HG03469 (cell line): ENCODE measurements around the gene MAZ.
"Not testable (repeated sequence)": the region's sequence is repeated elsewhere in the genome, so short reads cannot be mapped to it uniquely, and the experiment has no call there.

Source experiments
- ATAC-seq: cut with Tn5 transposase; IDR thresholded peaks from one replicate; pipeline ENCODE4 v1.9.1; 2021; ENCODE audit warnings: mild to moderate bottlenecking, moderate library complexity, moderate number of reproducible peaks; ENCODE audit not compliant: unreplicated experiment

MAZ gene

DNA sequence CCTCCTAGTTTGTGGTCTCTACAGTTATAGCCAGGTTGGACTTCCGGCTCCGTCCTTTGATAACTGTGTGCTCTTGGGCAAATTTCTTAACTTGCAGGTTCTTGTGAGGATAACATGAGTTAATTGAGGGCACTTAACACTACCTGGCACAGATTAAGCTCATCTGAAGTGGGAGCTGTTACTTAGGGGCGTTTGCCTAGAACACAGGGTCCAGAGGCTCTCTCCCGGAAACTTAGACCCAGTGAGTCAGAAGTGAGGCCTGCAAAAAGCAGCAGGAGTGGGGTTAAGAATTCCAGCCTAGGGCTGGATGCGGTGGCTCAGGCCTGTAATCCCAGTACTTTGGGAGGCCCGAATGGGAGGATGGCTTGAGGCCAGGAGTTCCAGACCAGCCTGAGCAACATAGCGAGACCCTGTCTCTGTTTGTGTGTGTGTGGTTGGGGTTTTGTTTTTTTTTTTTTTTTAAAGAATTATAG lies 15.3 kb downstream of the MAZ start:
- no peak for ATAC-seq

DNA sequence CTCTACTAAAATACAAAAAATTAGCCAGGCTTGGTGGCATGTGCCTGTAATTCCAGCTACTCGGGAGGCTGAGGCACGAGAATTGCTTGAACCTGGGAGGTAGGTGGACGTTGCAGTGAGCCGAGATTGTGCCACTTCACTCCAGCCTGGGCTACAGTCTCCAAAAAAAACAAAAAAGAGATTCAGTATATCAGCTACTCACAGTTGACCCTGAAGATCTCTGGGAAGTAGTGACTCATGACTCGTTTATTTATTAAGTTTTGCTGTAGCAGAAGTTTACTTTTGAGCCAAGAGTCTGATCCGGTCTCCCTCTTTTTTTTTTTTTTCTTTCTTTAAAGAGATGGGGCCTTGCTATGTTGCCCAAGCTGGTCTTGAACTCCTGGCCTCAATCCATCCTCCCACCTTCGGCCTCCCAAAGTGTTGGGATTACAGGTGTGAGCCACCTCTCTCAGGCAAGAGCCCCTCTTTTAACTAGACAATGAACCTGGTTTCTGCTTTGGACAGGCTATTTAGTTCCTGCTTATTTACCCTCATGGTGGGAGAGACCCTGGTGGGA lies 18.3 kb downstream of the MAZ start:
- no peak for ATAC-seq

DNA sequence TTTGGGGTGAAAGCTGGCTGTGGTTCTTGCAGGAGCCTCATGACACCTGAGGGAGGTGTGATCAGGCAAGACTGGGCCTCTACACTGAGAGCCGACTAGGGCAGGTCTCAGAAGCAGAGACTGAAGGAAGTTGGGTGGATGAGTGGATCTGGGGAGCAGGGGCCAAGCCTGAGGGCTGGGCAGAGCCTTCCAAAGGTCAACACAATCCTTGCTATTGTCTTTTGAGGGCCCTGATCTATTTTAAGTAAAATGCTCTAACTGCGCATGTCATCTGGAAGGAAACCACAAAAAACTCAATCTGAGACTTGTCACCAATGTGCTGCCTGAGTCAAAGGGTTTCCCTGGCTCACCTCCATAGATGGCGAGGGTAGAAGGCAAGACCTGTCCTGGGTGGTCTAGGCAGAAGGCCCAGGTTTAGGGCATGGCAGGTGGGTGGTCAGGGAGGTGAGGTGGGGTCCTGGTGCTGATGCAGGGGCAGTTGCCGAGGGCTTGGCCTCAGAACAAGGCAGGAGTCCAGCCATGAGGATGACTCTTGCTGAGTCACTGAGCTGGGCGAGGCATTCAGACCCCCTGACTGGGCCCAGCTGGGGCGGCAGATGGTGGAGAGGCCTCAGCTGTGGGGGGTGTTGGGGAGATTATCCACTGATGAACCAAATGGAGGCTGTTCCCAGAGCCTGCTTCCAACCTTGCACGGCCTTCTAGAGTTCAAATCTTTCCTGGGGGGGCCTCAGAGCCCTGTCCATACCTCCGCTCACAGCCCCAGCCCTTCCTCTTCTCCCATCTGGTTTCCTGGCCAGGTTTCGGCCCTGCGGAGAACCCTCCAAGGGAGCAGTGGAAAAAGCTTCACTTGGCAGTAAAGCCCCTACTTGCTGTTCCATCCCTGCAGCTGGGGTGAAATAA lies 19.1 kb downstream of the MAZ start:
- no peak for ATAC-seq

DNA sequence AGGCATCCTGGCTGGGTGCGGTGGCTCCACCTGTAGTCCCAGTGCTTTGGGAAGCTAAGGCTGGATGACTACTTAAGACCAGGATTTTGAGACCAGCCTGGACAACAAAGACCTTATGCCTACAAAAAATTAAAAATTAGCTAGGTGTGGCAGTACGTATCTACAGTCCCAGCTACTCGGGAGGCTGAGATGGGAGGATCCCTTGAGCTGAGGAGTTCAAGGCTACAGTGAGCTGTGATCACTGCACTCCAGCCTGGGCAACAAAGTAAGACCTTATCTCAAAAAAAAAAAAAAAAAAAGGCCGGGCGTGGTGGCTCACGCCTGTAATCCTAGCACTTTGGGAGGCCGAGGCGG lies 20.0 kb downstream of the MAZ start:
- ATAC-seq, result no peak

DNA sequence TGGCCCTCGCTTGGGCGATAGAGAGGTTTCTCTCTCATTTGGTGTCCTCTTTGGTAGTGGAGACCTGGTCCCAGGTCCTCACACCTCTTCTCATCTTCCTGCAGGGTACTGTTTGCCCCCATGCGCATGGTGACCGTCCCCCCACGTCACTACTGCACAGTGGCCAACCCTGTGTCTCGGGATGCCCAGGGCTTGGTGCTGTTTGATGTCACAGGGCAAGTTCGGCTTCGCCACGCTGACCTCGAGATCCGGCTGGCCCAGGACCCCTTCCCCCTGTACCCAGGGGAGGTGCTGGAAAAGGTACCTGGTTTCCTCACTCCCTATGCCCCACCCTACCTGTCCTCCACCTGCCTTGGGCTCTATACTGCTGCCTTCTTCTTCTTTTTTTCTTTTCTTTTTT lies 24.4 kb downstream of the MAZ start:
- no peak for ATAC-seq

DNA sequence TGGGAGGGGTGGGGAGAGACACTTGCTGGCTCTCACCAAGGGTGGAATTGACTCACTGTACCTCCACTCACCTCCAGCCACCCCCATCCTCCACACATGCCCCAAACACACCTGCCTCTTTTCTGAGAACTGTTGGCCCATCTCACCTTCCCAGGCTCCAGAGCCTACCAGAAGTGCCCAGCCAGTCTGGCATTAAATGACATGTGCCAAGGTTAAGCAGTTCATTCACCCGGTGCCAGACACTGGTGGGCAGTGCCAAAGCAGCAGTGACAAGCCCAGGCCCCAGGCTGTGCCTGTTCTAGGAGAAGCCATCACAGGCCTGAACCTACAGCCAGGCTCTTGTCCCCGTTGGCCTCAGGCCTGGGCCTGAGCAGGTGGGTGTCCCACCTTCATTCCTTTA lies 25.2 kb downstream of the MAZ start:
- ATAC-seq, result no peak

DNA sequence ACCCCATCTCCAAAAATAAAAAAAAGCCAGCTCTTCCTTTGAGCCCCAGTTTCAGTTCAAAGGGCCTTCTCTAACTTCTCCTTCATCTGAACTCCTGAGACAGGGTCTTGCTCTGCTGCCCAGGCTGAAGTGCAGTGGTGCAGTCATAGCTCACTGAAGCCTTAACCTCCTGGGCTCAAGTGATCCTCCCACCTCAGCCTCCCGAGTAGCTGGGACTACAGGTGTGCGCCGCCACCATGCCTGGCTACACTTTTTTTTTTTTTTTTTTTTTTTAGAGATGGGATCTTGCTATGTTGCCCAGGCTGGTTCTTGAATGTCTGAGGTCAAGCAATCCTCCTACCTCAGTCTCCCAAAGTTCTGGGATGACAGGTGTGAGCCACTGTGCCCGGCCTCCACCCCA lies 26.9 kb downstream of the MAZ start:
- ATAC-seq, result not testable (repeated sequence)

DNA sequence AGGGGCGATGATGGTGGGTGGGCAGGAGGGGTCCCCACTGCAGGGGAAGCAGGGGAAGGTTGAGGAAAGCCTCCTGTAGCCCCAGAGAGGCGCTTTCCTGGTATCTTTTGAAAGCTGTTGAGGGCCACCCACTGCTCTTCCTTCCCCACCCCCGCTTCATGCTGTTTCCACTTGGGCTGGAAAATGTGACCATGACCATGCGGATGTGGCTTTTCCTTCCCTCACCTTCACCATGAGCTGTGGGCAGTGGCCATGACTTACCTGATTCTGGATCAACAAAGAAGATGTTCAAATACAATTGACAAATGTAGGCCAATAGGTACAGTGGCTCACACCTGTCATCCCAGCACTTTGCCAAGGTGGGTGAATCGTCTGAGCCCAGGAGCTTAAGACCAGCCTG lies 27.8 kb downstream of the MAZ start:
- no peak for ATAC-seq

DNA sequence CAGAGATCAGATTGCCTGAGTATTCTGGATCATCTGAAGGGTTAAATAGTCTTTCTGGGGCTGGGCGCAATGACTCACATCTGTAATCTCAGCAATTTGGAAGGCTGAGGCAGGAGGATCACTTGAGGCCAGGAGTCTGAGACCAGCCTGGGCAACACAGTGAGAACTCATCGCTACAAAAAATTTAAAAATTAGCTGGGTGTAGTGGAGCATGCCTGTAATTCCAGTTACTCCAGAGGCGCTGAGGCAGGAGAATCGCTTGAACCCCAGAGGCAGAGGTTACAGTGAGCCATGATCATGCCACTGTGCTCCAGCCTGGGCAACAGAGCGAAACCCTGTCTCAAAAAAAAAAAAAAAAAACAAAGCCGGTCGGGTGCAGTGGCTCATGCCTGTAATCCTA lies 29.6 kb downstream of the MAZ start:
- no peak for ATAC-seq

DNA sequence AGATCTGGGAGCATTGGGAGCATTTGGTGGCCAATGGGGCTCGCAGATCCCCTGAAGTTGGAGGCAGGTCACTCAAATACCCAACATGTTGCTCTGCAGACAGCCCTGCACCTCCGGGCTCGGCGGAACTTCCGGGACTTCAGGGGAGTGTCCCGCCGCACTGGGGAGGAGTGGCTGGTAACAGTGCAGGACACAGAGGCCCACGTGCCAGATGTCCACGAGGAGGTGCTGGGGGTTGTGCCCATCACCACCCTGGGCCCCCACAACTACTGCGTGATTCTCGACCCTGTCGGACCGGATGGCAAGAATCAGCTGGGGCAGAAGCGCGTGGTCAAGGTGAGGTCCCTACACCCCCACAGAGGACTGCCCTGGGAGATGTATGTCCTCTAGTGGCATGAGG lies 30.3 kb downstream of the MAZ start:
- no peak for ATAC-seq

DNA sequence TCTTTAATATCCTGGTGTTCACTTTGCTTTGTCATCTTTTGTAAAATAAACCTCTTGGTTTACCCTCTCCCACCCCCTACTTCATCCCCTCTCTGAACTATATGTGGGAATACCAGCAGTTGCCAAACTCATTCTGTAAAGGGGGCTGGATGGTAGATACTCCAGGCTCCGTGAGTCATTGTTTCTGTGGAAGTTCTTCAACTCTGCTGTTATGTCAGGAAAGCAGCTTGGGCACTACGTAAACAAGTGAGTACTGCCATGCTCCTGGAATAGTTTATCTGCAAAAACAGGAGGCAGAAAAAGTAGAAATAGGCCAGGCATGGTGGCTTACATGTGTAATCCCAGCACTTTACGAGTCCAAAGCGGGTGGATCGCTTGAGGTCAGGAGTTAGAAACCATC lies 31.5 kb downstream of the MAZ start:
- no peak for ATAC-seq

DNA sequence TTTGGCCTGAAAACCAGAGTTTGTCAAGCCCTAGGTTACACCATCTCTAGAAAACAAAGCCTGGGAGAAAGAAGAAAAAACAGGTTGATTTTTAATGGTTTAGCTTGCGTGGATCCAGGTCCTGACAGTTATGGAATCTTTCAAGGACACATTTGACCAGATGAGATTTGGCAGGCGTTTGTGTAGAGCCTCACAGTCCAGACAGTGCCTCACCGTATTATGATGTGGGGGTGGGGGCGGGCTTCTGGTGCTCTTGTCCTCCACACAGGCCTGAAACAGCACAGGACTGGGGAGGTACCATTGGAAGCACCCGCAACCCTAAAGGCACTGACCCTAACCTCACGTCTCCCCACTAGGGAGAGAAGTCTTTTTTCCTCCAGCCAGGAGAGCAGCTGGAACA lies 33.5 kb downstream of the MAZ start:
- no peak for ATAC-seq

DNA sequence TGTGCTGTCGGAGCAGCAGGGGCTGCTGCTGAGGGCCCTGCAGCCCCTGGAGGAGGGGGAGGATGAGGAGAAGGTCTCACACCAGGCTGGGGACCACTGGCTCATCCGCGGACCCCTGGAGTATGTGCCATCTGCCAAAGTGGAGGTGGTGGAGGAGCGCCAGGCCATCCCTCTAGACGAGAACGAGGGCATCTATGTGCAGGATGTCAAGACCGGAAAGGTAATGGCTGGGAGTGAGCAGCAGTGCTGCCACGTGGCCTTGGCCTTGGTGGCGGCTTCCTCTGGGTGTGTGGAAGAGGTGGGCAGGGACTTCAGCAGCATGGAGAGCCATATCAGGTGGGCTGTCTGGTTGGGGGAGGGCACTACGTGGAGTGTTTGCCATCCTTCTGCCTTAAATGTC lies 33.9 kb downstream of the MAZ start:
- ATAC-seq, result no peak

DNA sequence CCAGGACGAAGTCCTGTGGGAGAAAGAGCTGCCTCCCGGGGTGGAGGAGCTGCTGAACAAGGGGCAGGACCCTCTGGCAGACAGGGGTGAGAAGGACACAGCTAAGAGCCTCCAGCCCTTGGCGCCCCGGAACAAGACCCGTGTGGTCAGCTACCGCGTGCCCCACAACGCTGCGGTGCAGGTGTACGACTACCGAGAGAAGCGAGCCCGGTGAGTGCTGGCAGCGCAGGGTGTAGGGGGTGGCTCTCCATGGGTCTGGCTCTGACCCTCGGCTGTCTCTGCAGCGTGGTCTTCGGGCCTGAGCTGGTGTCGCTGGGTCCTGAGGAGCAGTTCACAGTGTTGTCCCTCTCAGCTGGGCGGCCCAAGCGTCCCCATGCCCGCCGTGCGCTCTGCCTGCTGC lies 35.3 kb downstream of the MAZ start:
- no peak for ATAC-seq

DNA sequence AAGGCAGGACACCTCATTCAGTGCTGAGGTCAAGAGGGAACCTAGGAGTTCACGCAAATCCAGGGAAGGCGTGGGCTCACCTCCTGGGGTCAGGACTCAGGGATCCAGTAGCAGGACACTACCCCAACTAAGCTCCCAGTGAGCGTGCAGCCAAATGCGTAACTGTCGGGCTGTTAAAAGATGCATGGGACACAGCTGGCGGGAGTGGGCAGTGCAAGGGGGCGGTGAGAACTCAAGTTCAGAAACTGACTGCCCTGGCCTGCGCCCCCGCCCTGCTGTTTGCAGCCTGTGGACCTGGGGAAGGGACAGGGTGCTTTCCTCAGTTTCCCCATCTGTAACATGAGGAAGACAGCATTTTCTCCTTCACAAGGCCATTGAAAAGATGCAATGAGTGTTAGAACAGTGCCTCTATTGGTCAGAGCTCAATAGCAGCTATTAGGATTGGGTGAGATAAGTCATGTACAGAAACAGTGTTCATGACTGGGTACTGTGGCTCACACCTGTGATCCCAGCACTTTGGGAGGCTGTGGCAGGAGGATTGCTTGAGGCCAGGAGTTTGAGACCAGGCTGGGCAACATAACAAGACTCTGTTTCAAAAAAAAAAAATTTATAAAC lies 36.5 kb downstream of the MAZ start:
- ATAC-seq, result no peak

DNA sequence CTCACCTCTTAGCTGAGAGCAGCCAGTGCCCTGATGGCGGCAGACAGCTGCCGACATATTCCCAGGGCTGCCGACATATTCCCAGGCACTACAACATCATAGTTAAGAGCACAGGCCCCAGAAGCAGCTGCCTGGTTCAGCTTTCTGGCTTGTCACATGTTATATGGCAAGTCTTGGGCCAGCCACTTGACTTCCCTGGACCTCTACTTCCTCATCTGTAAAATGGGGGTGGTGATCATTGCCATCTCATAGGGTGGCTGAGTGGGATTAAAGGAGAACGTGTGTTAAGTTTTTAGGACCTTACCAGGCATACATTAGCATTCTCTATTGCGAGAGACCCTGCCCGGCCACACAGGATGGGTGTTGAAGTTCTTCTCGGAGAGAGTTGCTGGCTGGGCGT lies 37.6 kb downstream of the MAZ start:
- ATAC-seq, result no peak

DNA sequence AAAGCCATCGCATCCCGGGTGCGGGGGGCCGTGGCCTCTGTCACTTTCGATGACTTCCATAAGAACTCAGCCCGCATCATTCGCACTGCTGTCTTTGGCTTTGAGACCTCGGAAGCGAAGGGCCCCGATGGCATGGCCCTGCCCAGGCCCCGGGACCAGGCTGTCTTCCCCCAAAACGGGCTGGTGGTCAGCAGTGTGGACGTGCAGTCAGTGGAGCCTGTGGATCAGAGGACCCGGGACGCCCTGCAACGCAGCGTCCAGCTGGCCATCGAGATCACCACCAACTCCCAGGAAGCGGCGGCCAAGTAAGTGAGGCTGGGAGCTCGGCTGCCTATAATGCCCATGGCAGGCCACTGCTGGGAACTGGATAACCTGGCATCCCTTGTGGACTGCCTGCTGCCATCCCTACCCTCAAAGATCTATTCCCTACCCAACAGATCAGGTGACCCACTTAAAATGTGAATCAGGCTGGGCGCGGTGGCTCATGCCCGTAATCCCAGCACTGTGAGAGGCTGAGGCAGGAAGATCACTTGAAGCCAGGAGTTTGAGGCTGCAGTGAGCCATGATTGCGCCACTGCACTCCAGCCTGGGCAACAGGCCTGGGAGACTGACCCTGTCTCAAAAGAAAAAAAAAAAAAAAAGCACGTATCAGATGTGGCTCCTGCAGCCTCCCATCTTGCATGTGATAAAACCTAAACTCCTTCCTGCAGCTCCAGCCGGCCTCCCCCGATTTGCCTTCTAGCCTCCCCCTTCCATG lies 38.4 kb downstream of the MAZ start:
- no peak for ATAC-seq

DNA sequence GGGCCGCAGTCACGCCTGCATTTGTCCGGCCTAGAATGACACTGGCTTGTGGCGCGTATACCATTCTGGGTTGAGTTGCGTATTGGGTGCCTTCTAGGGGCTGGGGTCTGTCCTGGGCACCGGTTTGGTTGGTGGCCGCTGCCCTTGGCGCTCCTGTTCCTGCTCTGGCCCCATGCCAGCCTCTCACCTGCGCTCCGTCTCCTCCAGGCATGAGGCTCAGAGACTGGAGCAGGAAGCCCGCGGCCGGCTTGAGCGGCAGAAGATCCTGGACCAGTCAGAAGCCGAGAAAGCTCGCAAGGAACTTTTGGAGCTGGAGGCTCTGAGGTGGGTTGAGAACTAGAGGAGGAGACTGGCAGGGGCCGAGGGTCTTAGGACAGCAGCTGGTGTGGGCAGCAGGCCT lies 39.3 kb downstream of the MAZ start:
- no peak for ATAC-seq

DNA sequence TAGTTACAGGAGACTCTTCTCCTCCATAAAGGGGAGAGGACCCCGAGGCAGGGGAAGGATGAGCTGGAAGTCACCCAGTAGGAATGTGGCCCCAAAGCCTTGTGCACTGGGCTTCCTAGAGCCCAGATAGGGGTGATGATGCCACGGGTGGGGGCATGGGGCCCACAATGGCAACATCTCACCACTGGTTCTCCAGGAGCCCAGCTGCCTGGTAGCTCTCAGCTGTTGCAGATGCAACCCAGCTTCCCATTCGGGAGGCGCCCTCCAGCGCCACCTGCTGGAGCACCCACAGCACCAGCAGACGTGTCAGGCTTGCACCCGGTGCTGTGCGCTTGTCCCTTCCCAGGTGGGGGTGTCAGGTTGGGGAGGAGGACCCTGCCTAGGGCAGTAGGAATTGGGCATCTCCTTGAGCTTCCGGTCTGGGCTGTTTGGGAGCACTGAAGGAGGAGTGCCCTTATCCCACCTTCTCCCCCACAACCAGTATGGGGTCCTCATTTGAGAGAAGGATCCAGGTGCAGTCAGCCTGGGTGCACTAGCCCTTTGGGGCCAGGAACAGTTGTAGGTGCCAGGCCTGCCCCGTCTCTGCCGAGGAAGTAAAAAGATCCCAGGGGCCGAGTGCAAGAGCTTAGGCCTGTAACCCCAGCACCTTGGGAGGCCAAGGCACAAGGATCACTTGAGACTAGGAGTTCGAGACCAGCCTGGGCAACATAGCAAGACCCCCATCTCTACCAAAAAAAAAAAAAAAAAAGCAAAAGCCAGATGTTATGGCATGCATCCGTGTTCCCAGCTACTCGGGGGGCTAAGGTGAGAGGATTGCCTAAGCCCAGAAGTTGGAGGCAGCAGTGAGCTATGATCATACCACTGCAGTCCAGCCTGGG lies 42.3 kb downstream of the MAZ start:
- no peak for ATAC-seq

DNA sequence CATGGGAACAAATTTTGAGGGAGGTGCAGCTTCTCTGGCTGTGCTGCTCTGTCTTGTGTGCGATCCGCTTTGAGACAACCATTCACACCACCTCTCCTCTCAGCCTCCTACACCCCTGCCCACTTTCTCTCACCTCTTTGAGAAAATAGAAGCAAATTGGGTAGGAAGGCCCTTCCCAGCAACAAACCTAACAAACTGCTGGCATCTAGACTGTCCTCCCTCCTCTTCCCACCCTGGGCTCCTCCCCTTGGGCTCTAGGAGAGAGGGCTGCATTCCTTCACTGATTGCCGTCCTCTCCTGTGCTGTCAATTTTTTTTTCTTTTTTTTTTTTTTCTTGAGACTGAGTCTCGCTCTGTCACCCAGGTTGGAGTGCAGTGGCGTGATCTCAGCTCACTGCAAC lies 43.2 kb downstream of the MAZ start:
- no peak for ATAC-seq

DNA sequence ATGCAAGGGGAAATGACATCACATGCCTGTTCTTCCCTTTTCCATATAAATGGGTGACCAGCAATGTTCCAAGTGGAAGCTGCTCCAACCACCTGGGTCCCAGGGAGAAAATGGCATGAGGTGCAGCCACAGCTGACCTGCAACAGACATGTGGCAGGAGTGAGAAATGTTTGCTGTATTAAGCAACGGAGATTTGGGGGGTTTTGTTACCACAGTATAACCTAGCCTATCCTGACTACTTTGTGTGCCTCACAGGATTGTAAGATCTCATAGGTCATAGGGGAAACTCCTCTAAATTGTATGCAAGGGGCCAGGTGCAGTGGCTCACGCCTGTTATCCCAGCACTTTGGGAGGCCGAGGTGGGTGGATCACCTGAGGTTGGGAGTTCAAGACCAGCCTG lies 44.7 kb downstream of the MAZ start:
- no peak for ATAC-seq
